HG02642 (cell line): Measurements from ENCODE around the gene RGS6.

Experiments used
- ATAC-seq: cut with Tn5 transposase; IDR thresholded peaks from one replicate; pipeline ENCODE4 v1.9.1; 2021; ENCODE audit warnings: mild to moderate bottlenecking; ENCODE audit not compliant: unreplicated experiment, poor library complexity

The RGS6 gene

DNA sequence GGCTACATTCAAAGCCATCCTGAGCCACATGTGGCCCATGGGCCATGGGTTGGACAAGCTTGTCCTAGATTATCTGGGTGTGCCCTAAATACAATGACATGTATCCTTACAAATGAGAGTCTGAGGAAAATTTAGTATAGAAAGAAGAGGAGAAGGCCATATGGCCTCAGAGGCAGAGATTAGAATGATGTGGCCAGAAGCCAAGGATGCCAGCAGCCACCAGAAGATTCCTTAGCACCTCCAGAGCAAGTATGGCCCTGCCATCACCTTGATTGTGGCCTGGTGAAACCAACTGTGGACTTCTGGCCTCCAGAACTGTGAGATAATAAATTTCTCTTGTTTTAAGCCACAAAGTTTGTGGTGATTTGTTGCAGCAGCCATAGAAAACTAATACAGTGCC, 436.9 kb downstream of the RGS6 start:
- ATAC-seq: no peak

DNA sequence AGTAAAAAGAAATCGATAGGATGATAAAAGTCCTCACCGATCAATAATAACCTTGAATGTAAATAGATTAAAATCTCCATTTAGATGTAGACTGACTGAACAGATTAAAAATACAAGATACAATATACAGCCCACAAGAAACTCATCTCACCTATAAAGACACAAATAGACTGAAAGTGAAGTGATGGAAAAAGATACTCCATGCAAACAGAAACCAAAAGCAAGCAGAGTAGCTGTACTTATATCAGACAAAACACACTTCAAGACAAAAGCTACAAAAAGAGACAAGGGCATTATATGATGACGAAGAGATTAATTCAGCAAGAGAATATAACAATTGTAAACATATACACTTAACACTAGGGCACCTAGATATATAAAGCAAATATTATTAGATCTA, 444.8 kb downstream of the RGS6 start:
- ATAC-seq: no peak

DNA sequence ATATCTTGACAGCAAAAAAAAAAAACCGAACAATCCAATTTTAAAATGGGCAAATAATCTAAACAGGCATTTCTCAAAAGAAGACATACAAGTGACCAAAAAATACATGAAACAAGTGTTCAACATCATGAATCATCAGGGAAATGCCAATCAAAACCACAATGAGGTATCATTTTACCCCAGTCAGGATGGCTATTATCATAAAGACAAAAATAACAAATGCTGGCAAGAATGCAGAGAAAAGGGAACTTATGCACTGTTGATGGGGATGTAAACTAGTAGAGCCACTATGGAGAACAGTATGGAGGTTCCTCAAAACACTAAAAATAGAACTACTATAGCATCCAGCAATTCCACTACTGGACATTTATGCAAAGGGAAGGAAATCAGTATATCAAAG, 448.2 kb downstream of the RGS6 start:
- no peak for ATAC-seq

DNA sequence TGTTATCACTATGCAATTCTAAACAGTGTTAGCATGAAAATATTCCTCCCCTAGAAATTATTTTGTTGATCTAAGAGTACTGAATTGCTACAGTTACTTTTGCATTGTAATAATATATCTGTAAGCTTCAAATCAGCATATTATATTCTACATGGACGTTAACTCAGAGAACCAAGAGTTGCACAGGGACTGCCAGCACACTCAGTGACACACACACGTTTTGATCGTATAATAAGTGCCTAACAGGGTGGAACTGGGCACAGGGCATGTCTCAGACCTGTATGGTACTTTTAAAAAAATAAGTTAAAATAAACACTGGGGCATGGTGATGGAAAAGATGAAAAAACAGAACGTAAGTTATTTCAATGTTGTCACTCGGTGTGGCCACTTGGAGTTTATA, 451.6 kb downstream of the RGS6 start:
- ATAC-seq: no peak

DNA sequence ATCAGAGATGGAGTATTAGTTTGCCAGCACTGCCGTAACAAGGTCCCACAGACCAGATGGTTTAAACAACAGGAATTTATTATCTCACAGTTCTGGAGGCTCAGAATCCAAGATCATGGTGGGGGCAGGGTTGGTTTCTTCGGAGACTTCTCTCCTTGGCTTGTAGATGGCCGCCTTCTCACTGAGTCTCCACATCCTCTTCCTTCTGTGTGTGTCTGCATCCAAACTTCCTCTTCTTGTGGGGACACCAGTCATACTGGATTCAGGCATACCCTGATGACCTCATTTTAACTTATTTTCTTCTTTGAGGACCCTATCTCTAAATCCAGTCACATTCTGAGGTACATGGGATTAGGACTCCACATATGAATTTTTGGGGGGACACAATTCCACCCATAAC, 455.5 kb downstream of the RGS6 start:
- ATAC-seq: no peak

DNA sequence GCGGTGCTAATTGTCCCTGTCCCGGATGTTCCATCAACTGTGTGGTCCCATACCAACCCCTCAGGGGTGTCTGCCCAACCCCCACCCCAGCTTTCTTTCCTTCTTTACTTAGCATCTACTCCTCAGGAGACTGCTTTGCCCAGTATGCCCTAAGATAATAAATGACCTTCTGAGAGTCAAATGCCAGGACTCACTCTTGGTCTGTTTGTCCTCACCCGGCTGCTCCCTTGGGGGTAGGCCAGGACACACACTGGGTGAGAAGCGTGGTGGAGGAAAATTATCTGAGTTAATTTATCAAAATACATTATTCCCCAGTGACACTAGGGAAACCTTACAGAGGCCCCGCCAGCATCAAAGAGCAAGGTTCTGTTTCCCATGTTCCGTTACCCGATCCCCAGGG, 457.0 kb downstream of the RGS6 start:
- no peak for ATAC-seq

DNA sequence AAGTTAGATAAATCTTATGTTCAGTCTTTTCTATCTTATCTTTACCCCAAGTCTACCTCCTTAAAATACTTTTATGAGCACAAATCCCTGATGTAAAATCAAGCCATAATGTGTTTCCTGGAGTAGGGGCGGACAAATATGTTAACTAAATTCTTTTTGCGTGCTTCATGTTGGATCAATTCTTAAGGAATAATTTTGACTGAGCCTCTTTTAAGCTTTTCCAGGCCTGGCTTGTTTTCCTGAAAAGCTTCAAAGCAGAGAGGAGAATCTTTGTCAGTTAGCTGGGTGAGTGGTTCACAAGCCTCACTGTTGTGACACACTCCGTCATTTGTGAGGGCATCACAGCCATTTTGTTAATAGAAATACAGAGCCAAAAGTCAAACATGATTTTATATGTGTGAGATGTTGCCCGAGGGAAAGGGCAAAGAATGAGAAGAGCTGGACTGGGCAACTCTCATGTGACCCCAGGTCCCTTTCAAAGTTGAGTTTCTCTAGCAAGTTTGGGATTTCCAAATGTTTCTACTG, 468.9 kb downstream of the RGS6 start:
- no peak for ATAC-seq

DNA sequence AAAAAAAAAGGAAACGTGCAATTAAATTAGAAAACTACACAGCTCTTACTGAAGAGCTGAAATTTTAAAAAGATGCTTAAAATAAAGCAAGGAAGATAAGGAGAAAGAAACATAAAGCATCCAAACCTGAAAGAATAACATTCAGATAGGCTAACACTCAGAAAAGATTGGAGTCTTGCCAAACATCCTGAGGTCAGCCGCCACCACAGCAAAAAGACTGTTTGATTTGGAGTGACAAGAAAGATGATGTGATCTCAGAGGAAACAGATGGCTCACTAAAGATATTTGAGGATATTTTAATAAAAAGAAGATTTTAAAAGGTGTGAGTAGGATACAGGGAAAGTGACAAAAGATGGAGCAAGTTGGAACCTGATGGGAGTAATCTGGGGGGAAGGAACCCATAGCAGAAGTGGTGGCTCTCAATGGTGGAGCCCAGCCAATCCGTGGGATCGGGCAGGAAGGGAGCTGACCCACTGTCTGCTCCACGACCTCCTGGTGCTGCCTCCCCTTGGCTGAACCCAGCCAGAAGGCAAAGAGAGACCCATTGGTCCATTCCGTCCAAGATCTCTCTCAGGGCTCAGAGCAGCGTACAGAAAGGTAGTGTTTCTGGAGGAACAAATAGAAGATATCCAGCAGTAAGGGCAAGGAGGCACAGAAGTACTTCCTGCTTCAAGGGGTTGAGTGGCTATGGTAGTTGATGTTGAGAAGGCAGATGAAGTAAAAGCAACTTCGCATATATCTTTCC, 469.6 kb downstream of the RGS6 start:
- ATAC-seq: no peak

DNA sequence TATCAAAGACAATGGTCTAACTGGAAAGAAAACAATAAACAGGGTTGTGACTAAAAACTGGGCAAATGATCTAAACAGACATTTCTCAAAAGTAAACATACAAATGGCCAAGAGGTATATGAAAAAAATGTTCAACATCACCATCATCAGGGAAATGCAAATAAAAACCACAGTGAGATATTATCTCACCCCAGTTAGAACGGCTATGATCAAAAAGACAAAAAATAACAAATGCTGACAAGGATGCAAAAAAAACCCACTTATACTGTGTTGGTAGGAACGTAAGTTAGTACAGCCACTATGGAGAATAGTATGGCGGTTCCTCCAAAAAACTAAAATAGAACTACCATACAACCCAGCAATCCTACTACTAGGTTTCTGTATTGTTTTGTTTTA, 470.1 kb downstream of the RGS6 start:
- no peak for ATAC-seq

DNA sequence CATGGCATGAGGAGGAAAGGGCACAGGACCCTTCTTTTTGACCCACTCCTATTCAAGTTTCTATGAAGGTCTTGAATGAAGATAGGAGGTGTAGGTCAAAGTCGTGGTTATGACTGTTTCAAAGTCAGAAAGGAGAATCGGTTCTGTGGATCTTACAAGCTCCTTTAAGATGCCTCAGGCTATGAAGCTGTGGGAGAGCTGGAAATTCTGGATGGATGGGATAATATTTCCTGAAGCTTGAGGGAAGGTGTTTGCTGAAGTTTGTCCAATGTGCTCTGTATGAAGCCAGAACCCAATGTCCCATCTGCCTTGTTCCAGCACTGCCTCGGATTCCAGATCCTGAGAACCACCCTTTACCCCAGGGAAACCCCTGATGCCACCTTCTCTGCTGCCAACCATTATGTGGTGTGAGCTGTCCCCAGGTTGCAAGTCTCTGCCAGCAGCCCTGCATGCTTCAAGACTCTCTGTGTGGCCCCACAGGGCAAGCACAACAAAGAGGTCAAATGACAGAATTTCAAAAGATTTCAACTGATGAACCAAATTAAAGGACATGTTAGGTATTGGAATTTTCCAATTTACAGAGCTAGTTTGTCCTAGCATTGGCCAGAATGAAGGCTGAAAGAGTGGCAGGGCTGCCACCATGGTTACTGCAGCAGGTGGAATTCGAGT, 472.0 kb downstream of the RGS6 start:
- no peak for ATAC-seq

DNA sequence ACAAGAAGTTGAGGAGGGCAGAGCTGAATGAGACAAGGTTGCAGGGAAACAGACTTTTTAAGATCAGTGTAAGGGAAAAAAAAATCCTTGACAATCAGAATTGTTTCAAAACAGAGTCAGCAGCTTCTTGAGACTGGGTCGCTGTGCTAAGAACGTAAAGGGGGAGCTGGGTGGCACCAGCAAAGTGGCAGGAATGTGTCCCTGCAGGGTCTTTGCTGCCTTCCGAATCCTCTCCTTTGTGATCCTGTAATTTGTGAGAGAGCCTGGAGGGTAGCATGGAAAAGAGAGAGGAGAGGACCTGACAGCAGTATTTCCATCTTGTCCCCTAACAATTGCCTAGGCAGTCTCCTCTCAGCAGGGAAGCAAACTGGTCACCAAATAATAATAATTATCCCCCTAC, 472.8 kb downstream of the RGS6 start:
- no peak for ATAC-seq

DNA sequence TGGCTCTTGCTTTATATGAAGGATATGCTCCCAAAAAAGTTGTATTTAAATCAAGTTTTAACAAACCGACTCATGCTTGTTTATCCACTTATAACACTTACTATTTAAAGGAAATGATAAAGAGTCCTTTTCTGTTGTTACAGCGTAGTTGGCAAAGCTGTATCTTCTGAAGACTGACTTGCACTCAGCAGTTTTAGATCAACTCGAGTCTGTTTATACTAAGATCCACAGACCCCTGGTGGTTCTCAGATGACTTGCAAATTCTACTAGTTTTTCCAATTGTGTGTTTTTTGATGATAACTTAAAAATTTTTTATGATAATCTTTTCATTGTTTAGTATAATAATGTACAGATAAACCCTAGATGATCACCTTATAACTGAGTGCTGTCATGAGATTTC, 475.8 kb downstream of the RGS6 start:
- no peak for ATAC-seq

DNA sequence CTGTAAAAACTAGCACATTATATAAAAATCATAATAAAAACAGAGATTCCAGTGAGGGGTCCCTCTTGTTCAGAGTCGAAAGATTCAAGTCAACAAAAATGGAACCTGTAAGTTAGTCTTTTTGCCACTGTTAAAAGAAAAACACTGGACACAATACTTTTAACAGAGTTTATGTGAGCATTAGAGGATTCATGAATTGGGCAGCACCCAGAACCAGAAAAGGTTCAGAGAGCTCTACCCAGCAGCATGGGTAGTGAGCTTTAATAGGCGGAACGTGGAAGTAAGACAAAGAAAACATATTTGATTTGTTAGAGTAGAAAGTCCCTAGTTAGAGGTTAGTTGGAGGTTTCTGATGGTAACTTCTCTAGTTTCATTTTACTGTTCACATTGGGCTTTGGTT, 476.8 kb downstream of the RGS6 start:
- ATAC-seq: no peak

DNA sequence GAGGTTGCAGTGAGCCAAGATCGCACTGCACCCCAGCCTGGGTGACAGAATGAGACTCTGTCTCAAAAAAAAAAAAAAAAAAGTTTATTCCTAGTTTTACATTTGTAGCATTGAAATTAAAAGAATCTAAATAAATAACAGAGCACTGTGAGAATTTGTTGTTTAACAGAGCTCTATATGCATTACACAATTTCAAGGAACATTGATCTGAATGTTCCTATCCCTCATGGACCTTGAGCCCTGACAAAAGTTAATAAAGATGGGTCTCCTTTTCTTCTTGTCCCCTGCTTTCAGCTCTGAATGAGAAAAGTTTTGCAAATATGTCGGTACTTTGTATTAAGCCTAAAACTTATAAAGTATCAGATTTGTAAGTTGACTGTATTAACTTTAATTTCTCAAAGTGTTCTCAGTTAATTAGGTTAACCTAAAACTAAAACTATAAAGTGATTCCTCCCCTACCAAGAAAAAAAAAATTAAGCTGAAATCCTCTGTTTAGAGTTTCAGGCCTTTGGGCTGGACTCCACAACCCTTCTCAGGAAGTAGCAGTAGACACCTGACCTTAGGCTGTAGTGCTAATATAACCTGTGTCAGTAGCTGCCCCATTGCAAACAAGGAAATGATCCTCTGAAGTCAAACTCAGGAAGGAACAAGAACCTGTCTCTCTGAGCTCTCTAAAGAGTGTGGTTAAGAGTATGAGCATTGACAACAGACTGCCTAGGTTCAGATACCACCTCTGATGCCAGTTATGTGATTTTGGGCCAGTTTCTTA, 484.0 kb downstream of the RGS6 start:
- ATAC-seq: no peak

DNA sequence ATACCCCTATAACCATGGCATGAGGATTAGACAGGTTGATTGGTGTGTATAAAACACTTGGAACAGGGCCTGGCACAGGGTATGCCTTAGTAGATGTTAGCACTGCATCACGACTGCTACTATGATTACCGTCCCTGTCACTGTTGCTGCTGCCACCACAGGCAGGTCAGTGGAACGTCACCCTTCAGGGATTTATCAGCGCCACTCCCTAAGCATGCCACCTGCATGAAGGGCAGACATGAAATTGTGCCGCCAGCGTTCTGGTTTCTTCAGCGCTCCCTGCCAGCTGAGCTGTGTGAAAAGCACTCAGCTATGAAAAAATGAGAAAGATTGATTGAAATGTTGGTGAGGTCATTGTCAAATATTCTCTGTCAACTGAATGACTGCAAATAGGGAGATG, 484.7 kb downstream of the RGS6 start:
- ATAC-seq: no peak

DNA sequence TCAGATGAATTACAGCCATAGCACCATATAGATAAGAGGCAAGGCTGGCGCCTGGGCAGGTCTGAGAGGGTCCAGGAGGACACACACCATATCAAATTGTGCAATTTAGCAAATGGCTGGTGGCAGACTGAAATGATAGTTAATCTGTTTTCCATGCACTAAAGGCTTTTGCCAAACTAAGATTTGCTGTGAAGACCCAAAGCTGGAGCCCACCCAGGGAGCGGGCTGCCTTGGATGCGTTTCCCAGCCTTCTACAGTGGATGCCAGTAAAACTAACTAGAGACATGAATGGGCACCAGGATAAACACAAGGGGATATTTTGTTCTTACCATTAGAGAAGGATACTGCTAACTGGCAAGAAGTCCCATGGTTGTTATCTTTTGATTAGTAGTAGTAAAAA, 486.6 kb downstream of the RGS6 start:
- ATAC-seq: no peak

DNA sequence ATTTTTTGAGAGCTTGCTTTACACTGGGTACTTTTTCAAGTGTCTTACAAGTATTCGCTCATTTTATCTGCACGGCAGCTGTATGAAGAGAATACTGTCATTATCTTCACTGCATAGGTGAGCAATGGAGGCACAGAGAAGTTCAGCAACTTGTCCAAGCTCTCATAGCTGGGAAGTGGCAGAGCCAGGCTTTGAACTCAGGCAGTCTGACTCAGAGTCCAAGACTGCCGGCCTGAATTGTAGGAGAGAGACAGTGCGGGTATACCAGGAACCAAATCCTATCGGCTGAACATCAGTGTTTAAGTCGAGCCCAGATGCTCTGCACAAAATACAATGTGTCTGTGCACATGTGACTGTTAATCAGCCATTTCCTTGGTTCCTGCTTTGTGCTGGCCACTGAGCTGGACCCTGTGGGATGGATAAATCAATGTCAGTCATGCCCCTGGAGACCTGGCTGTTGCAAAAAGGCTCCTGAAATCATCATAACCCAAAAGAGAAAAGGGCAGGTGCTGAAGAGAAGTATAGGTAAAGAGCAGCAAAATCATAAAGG, 487.1 kb downstream of the RGS6 start:
- no peak for ATAC-seq

DNA sequence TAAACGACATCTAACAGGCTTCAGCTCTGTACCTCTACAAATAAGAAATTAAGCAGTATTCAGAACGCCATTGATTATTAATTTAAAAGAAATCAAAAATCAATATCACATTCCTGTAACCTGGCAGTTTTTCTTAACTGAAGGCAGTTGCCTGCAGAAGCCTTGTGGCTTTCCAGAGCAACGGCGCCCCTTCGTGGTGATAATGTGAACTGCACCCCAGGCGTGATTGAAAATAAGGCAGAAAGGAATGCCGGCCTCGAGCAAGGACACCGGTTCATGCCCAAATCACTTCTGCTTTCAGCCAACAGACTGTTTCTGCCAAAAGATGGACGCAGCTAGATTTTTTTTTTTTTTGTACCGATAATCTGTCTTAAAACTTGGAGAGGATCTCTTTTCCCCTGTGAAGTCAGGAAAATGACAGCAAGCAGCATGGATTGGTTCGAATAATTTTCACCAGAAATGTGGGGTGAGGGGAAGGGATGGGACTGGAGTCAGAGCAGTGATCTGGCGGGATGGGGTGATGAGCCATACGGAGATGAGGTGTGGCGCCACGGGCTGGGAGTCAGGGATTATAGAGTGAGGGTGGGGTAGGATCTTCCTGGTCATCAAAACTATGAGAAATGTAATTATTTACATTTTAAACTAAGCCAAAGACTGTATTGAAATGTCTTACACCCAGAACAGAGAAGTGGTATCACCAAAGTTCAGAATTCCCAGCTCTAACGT, 488.7 kb downstream of the RGS6 start:
- no peak for ATAC-seq

DNA sequence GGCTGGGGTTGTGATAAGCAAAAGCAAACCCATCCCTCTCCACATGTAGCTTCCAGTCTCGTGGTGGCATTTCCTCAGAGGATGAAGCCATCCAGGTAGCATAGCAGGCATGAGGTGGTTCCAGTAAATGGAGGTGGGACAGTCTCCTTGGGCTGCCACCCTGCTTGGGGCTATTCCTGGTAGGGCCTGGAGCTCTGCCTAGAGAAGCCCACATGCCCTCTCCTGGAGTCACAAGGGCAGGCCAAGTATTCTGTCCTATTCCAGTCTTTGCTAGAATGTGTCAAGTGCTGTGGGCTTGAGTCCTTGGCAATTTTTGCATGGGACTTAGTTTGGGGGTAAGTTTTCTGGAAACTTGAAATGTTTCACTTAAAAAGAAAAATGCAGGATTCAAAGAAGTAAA, 491.7 kb downstream of the RGS6 start:
- ATAC-seq: no peak

DNA sequence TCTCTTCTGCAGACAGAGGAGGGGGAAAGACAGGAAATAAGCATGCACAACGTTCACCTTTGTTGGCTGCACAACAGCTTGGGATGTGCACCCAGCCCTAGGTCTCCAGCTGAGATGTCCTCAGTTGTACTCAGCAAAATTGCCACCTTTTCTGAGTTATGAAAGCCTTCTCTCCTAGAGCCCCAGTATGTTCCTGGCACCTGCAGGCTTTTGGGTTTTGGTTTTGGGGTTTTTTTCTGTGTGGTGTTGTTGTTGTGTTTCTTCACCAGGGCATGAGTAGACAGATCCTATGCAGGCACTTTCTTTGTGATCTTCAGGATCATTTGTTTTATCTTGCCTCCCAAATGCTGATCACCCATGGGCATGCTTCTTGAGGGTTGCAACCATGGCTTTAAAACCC, 498.2 kb downstream of the RGS6 start:
- no peak for ATAC-seq
